HG02973 (cell line): ENCODE data around the gene RHEB.

Experiments
- ATAC-seq: cut with Tn5 transposase; IDR thresholded peaks from one replicate; pipeline ENCODE4 v1.9.1; 2021; ENCODE audit warnings: moderate library complexity; ENCODE audit not compliant: unreplicated experiment

The RHEB gene

GRCh38 chr7:151505433-151505832, 14.3 kb downstream of the RHEB start:
- ATAC-seq, result no peak

DNA sequence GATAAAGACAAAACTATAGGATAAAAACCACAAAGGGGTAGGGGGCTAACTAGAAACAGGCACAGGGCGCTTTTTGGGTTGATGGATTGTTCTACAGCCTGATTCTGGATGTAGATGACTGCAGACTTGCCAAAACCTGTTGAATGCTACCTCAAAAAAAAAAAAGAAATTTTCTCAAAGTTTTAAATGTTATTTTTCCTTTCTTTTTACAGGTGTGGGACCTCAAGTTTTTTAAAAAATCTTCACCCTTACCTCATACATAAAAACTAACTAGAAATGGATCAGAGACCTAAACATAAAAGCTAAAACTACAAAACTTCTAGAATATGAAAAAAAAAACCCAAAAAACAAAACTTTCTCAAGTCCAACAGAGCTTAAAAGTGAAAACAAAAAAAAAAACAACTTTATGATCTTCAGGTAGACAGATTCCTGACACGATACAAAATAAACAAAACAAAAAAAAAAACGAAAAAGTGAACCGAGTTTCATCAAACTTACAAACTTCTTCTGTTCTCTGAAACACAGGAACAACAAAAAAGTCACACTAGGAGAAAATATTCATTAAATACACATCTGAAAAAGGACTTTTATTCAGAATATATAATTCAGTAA, 14.9 kb downstream of the RHEB start:
- no peak for ATAC-seq

DNA sequence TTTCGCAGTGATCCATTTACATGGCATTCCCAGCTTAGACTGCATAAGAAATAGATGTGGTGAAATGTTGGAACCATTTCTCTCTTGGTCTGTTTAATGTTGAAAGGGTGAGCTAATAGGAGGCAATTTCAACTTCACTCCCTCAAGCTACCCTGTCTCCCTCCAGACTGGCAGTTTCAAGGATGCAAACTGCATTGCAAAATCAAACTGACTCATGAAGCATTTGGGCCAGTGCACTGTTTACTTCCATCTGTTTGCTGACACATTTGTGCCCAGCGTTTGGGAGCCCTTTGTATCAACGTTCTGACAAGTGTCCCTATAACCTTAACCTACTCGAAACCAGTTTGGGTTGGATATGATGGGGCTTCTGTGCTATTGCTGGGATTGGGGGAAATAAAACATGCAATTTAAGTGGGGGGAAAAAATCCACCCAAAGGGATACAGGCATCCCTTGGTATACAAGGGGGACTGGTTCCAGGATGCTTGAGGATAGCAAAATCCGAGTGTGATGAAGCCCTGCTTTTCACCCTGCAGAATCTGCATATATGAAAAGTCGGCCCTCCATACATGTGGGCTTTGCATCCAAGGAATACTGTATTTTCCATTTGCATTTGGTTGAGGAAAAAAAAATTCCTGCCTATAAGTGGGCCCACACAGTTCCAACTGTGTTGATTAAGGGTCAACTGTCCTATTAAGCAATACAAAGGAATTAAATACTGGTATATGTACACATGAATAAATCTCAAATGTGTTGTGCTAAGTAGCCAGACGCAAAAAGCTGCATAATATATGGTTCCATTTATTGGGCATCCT, 15.6 kb downstream of the RHEB start:
- ATAC-seq, result no peak

DNA sequence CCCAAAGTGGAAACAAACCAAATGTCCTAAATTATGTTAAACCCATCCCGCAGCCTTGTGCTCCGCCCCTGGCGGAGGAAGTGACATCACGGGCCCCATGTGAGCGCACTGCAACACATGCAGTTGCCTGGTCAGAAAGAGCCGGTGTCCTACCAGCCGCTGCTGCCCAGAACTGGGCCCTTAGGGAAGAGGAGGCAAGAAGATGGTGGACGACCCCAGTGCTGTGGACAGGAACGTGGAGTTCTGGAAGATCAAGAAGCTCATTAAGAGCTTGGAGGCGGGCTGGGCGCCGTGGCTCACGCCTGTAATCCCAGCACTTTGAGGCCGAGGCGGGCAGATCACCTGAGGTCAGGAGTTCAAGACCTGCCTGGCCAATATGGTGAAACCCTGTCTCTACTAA, 18.0 kb downstream of the RHEB start:
- ATAC-seq, result no peak

- ATAC-seq, result no peak
These were observed 21.2 kb downstream of the RHEB start for GRCh38 chr7:151498495-151498894.

DNA sequence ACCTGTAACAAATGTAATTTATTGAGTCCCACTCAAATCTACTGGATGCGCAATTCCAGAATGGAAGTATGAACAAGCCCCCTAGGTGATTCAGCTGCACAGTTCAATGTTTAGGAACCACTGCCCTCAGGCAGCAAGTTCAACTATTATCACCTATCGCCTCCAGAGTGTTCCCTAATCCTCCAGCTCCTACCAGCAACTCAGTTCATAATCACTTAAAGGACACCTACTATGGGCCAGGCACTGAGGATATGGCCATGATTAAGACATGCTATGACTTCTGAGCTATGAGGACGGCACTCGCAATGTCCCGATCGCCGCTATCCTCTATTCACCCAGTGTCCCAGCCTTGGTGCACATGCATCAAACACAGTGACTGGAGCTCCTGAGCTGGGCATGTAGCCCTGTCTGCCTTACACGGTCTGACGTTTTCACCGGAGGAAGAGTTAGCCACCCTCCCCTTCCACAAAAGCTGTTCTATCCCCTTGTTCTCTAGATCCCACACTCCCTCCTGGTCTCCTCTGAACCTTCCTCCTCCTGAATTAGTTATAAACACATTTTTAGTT, 22.3 kb downstream of the RHEB start:
- ATAC-seq, result no peak

DNA sequence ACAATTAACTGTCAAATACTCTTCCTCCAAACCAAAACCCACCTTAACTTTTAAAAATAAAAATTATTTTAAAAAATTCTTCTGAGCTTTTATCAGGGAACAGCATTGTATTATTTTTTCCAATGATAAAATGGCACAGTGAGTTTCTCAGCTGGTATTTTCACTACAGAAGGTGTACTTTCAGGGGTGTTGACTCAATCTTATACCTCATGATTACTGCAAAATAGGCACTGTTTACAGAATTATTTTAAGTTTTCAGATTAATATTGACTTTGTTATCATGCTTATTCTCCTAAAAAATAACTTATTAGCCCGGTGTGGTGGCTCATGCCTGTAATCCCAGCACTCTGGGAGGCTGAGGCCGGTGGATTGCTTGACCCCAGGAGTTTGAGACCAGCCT, 24.3 kb downstream of the RHEB start:
- no peak for ATAC-seq

DNA sequence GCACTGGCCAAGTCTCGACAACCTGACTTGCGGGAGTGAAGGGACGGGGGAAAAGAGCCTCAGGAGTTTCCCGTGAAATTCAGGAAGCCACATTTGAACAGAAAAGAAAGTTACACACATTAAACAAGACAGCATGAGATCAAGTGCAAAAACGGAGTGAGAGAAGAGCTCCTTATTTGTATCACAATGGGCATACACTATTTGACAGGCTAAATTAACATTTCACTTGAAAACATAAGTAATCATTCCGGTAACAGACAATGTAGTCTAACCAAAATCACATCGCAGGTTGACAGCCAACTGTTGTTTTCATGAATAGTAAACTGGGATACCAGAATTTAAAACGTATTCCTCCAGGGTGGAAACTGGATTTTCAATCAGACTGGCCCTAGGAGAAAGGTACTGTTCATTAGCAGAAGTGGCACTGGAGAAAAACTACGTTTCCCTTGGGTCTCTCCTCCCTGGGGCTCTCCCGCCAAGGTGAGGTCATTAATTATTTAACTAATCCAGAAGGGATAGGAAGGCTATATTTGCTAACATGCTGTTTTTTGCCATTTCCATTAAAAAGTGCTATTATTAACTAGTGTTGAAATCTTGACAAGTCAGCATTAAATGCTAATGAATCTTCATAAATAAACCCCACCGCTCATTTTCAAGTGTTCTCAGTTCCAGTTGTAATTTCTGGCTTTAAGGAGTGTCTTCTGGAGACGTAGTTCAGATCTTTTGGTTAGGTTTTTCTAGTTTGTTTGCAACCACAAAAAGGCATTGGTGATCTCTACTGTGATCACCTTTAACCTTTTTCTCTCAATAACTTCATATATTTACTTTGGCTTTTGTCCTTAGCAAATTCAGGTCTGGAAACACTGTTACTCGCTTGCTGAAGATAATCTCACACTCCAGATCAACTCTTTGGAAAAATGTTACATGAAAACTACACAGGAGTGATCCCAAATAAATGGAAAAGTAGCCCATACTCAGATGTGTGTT, 25.1 kb downstream of the RHEB start:
- ATAC-seq, result no peak

DNA sequence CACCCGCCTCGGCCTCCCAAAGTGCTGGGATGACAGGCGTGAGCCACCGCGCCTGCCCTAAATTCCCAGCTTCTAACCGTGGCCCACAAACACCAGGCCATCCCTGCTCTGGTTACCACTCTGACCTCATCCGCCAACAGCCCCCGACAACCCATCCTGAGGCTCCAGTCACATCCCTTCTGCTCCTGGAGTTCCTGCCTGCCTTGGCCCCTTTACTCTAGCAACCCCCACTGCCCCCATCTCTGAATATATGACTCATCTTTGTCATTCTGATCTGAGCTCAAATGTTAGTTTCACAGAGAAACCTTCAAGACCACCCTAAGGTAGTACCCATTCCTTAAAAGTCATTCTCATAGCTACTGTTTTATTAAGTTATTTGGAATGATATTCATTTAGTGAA, 26.6 kb downstream of the RHEB start:
- no peak for ATAC-seq

DNA sequence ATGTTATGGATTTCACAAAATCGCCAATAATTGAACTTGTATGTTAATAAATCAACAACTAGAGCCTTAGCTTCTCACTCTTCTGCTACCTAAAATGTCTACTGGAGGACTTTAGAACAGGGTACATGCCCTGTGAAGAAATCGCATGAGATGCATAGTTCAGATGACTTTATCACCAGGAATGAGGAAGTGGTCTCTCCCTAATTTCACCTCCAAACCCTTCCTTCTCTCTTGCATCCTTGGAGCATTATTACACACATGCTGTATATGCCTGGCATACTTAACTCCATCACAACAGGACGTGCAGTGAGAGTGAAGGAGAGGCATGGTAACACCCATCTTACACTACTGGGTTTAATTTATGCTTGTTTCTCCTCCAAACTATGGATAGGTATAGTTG, 27.8 kb downstream of the RHEB start:
- no peak for ATAC-seq

DNA sequence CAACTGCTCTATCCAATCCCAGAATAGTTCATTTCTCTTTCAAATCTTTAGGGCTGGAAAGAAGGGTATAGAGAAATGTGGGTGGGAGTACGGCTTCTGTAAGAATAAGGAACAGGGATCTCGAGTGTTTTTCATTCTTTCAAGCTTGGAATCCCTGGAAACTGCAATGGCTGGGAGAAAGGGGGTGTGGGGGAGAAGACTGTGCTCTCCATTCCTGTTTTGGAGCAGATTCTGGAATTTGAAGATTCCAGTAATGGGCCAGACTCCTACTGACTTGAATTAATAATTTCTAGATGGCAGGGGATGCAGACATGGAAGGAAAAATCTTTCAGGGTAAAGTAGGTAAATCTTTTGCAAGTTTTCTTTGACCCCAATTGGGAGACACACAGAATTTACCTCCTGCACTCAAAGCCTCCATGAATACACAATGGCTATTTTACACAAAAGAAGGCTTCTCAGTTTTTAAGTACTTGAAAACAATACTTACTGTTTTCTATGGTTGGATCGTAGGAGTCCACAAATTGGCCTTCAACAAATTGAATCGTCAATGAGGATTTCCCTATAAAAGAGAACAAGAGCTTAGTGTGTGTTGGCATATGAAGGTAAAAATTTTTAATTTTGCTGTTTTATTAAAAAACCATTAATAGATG, 29.1 kb downstream of the RHEB start:
- ATAC-seq, result no peak

- ATAC-seq, result no peak
These were observed 30.2 kb downstream of the RHEB start for GRCh38 chr7:151489498-151489897.

GRCh38 chr7:151488096-151488495, 31.6 kb downstream of the RHEB start:
- no peak for ATAC-seq

DNA sequence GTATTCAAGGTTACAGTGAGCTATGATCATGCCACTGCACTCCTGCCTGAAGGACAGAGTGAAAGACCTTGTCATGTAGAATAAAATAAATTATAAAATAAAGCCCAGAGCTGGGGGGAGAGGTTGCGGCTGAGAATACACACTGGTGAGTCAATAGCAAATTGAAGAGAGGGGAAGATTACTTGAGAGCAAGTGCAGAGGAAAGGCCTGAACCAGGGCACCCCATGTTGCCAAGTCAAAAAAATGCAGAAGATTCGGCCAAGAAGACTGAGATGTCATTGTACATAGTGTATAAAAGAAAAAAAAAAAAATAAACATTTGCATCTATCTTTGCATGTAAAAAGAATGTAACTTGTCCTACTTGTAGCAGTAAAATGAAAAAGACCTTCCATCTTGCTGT, 32.5 kb downstream of the RHEB start:
- no peak for ATAC-seq

- ATAC-seq, result no peak
These were observed 33.6 kb downstream of the RHEB start for GRCh38 chr7:151486074-151486473.

GRCh38 chr7:151484971-151485707, 34.6 kb downstream of the RHEB start:
- ATAC-seq, result no peak

GRCh38 chr7:151483711-151483983, 36.0 kb downstream of the RHEB start:
- ATAC-seq, result no peak

DNA sequence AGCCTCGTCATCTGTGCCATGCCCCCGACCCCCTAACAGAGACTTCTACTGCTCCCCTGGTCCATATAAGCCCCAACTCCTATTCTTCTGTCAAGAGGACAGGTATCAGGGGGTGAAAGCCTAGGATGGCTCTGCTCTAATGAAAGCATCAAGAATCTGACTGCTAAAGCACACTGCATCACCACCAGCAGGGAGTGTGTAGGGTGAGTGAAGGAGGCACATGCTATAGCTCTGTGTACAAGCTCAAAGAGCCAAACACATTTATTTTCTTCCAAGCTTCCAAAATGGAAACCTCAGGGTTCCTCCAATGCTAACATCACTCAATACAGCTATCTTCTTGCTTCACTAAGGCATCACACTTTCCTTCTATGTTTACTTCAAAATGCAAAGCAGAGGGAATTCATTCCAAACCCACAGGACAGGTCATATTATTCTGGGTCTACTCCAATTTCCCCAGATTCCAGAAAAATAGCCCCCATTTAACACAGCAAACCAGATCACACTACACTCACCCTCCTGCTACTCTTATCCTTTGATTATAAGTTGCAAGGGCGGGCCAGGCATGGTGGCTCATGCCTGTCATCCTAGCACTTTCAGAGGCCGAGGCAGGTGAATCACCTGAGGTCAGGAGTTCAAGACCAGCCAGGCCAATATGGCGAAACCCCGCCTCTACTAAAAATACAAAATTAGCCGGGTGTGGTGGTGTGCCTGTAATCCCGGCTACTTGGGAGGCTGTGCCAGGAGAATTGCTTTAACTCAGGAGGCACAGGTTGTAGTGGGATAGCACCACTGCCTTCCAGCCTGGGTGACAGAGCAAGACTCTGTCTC, 36.6 kb downstream of the RHEB start:
- no peak for ATAC-seq
